Esophagus (tissue), 2 donors: ENCODE results near the gene NPSR1. TPM values are rescaled to one million over a fixed set of nuclear protein-coding genes. Genes with fewer than 3 reads are reported as not detected.

Source experiments
- H3K27ac ChIP-seq, 2 donors: one replicate each; pipeline ENCODE4 v1.5.1; 2013; ENCODE audit warnings: low read depth in 2 of 2, mild to moderate bottlenecking in 2 of 2, inconsistent platforms in 1 of 2, low read length in 1 of 2, moderate library complexity in 1 of 2
- H3K27me3 ChIP-seq, 2 donors: one replicate each; pipeline ENCODE4 v1.6.1; 2013; ENCODE audit warnings: low read length in 2 of 2, control low read depth in 1 of 2, mild to moderate bottlenecking in 1 of 2; ENCODE audit not compliant: insufficient read depth in 2 of 2, control insufficient read depth in 1 of 2
- H3K36me3 ChIP-seq, 2 donors: one replicate each; pipeline ENCODE4 v1.6.1; 2013; ENCODE audit warnings: low read length in 1 of 2; ENCODE audit not compliant: control insufficient read depth in 2 of 2, insufficient read depth in 2 of 2
- H3K4me1 ChIP-seq, 2 donors: one replicate each; pipeline ENCODE4 v1.6.1; 2013; ENCODE audit warnings: low read length in 1 of 2; ENCODE audit not compliant: control insufficient read depth in 2 of 2, insufficient read depth in 2 of 2
- H3K4me3 ChIP-seq, 2 donors: one replicate each; pipeline ENCODE4 v1.5.1; 2013; ENCODE audit warnings: low read length in 2 of 2, mild to moderate bottlenecking in 2 of 2, low read depth in 1 of 2, moderate library complexity in 1 of 2
- H3K9me3 ChIP-seq, 2 donors: one replicate each; pipeline ENCODE4 v1.6.1; 2013; ENCODE audit warnings: mild to moderate bottlenecking in 2 of 2, low read depth in 1 of 2, low read length in 1 of 2, moderate library complexity in 1 of 2; ENCODE audit not compliant: control insufficient read depth in 2 of 2, insufficient read depth in 1 of 2
- WGBS, 2 donors: extraction: QIAGEN DNeasy Blood & Tissue Kit; methylation state at CpG; one replicate each; pipeline ENCODE4 v1.1.7; 2013; 5-methylcytosine and 5-hydroxymethylcytosine counted together
- polyA plus RNA-seq, 2 donors: library from polyadenylated mRNA; stranded (reverse); fragments of 200-250 nt; gene quantifications; one replicate each; pipeline ENCODE4 v1.2.3, GENCODE V29; 2013
- donor health status: healthy with polysubstance abuse.
- donor health status: Bipolar disorder and iron deficiency.

Gene NPSR1
- polyA plus RNA-seq, 2 donors: not detected

- Histone ChIP-seq H3K4me3 (no peak overlapping the region), H3K4me1 (no peaks in the 10 kb centered on the region), H3K9me3 (no peaks in the 10 kb centered on the region), H3K36me3 (no peaks in the 10 kb centered on the region), H3K27ac (no peak overlapping the region), H3K27me3 (no peaks in the 10 kb centered on the region)
- 53 to 55% methylated on average over 7 of the region's 7 CpGs for WGBS, 2 donors
These were observed 165.7 kb downstream of the NPSR1 start for GRCh38 chr7:34823650-34824258.

DNA sequence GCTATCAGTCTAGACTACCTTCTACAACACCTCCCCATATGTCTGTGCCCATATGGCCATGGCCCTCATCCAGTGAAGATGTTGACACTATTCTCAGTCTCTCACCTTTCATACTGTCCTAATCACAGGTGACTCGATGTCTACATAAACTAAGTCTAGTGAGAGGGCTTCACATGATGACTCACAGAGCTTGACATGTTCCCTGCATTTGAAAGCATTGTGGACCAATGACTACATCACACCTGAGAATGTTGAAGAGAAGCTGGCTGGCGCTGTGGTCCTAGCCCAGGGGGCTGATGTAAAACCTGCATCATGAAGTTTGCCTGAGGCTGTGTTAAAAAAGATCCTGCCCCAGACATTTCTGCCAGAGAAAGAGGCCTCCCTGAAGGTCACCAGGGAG lies 167.2 kb downstream of the NPSR1 start:
- no peaks in the 10 kb centered on the region for H3K9me3 ChIP-seq
- no peak overlapping the region for H3K4me3 ChIP-seq
- WGBS, 2 donors: 78 to 90% methylated on average over 2 of the region's 2 CpGs
- H3K4me1 ChIP-seq: no peaks in the 10 kb centered on the region
- no peak overlapping the region for H3K27ac ChIP-seq
- no peaks in the 10 kb centered on the region for H3K36me3 ChIP-seq
- H3K27me3 ChIP-seq: no peaks in the 10 kb centered on the region

GRCh38 chr7:34830390-34830789 lies 172.4 kb downstream of the NPSR1 start:
- Histone ChIP-seq H3K27ac (no peak overlapping the region), H3K4me3 (no peak overlapping the region), H3K36me3 (no peaks in the 10 kb centered on the region), H3K27me3 (no peaks in the 10 kb centered on the region), H3K9me3 (no peaks in the 10 kb centered on the region), H3K4me1 (no peaks in the 10 kb centered on the region)
- WGBS, 2 donors: 66 to 86% methylated on average over 3 of the region's 3 CpGs

DNA sequence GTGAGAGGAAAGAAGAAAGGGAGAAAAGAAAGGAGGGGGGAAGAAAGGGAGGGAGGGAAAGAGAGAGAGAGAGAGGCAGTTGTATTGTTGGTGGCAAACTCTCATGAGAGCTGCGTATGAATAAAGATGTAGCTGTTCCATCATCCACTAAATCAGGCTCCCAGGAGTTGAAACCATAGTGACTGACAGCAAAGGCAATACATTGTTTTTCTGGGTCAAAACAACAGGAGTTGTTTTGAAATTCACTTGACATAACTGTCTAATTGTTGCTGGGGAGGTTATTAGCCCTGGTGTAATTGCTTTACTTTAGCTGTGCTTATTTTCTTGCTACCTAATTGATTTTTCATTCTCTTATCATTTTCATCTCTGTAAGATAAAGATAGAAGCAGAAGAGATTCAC lies 173.4 kb downstream of the NPSR1 start:
- no peaks in the 10 kb centered on the region for H3K36me3 ChIP-seq
- no peaks in the 10 kb centered on the region for H3K27me3 ChIP-seq
- H3K4me1 ChIP-seq: no peaks in the 10 kb centered on the region
- no peak overlapping the region for H3K27ac ChIP-seq
- no peaks in the 10 kb centered on the region for H3K9me3 ChIP-seq
- H3K4me3 ChIP-seq: no peak overlapping the region
- WGBS, 2 donors: 88 to 94% methylated on average over 1 of the region's 1 CpG

- H3K4me3 ChIP-seq: no peak overlapping the region
- no peaks in the 10 kb centered on the region for H3K36me3 ChIP-seq
- no peaks in the 10 kb centered on the region for H3K4me1 ChIP-seq
- WGBS, 2 donors: 89 to 96% methylated on average over 3 of the region's 3 CpGs
- H3K9me3 ChIP-seq: no peaks in the 10 kb centered on the region
- no peaks in the 10 kb centered on the region for H3K27me3 ChIP-seq
- no peak overlapping the region for H3K27ac ChIP-seq
These were observed 174.0 kb downstream of the NPSR1 start for GRCh38 chr7:34832020-34832419.

DNA sequence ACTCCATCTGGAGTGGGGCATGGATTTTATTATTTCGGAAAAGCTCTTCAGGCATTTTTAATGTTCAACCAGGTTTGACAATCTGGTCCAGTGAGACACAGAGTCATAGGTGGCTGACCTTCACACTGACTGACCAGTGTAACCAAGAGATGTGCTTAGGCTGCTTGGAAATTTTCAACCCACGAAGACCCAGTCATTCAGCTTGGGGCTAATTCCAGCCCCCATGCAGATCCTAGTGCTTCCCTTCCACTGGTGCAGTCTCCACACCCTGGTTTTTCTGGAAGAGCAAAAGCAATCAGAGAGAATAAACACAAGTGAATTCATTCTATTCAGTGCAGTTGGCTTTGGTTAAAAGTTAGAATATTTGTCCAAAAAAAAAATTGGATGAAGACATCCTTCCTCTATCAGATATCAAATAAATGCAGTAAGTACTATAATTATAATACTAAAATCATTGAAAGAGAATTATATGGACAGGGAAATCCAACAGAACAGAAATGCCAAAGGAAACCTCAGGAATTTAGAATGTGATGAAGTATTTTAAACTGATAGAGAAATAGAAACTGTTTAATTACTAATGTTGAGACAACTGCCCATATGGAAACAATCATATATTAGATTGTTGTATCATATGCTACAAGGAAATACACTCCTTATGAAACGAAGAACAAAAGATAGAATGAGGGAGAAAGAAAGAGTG lies 178.0 kb downstream of the NPSR1 start:
- peaks cover 0 to 2% of the 10 kb centered on the region in 2 donors for H3K4me1 ChIP-seq
- H3K36me3 ChIP-seq: no peaks in the 10 kb centered on the region
- no peaks in the 10 kb centered on the region for H3K27me3 ChIP-seq
- no peak overlapping the region for H3K4me3 ChIP-seq
- H3K27ac ChIP-seq: no peak overlapping the region
- peaks cover 0 to 3% of the 10 kb centered on the region in 2 donors for H3K9me3 ChIP-seq
- 61 to 78% methylated on average over 3 of the region's 3 CpGs for WGBS, 2 donors

- Histone ChIP-seq H3K27me3 (no peaks in the 10 kb centered on the region), H3K4me1 (peaks cover 0 to 2% of the 10 kb centered on the region in 2 donors), H3K4me3 (no peak overlapping the region)
These were observed 179.3 kb downstream of the NPSR1 start for GRCh38 chr7:34837316-34837715.

GRCh38 chr7:34837801-34838201 lies 179.8 kb downstream of the NPSR1 start:
- H3K4me1 ChIP-seq: peaks cover 0 to 2% of the 10 kb centered on the region in 2 donors
- 45 to 49% methylated on average over 2 of the region's 2 CpGs for WGBS, 2 donors
- H3K27ac ChIP-seq: no peak overlapping the region
- no peaks in the 10 kb centered on the region for H3K36me3 ChIP-seq
- no peaks in the 10 kb centered on the region for H3K27me3 ChIP-seq
- H3K9me3 ChIP-seq: peaks cover 0 to 3% of the 10 kb centered on the region in 2 donors
- no peak overlapping the region for H3K4me3 ChIP-seq

More at GRCh38 chr7:34837316-34837715, 179.3 kb downstream of the NPSR1 start:
- H3K9me3 ChIP-seq: peaks cover 0 to 3% of the 10 kb centered on the region in 2 donors
- H3K36me3 ChIP-seq: no peaks in the 10 kb centered on the region
- WGBS, 2 donors: 46 to 53% methylated on average over 2 of the region's 2 CpGs
- H3K27ac ChIP-seq: no peak overlapping the region

GRCh38 chr7:34838329-34838728 lies 180.3 kb downstream of the NPSR1 start:
- peaks cover 0 to 5% of the 10 kb centered on the region in 2 donors for H3K9me3 ChIP-seq
- WGBS, 2 donors: 70 to 75% methylated on average over 5 of the region's 5 CpGs
- no peak overlapping the region for H3K4me3 ChIP-seq
- no peak overlapping the region for H3K27ac ChIP-seq
- peaks cover 0 to 2% of the 10 kb centered on the region in 2 donors for H3K4me1 ChIP-seq
- no peaks in the 10 kb centered on the region for H3K36me3 ChIP-seq
- no peaks in the 10 kb centered on the region for H3K27me3 ChIP-seq

DNA sequence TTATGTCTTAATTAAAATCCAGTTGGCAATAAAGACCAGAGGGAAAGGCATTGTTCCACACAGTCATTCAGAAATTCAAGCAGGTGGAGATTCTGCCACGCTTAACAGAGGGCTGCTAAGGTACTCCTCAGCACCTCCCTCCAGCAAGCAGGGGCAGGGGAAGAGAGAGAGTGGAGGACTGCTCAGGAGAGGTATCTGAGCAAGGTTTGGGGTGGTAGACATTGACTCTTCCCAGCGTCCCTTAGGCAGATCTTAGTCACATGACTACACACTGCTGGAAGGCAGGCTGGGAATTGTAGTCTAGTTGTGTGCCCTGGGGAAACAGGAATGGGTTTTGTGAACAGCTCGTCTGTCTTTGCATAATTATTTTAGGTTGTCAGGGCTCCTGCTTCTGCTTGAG lies 181.6 kb downstream of the NPSR1 start:
- H3K9me3 ChIP-seq: peaks cover 0 to 5% of the 10 kb centered on the region in 2 donors

More for the DNA sequence above, 181.6 kb downstream of the NPSR1 start:
- Histone ChIP-seq H3K4me1 (peaks cover 0 to 2% of the 10 kb centered on the region in 2 donors), H3K36me3 (no peaks in the 10 kb centered on the region), H3K4me3 (no peak overlapping the region), H3K27me3 (no peaks in the 10 kb centered on the region), H3K27ac (no peak overlapping the region)
- 54 to 61% methylated on average over 3 of the region's 3 CpGs for WGBS, 2 donors
